ENCODE measurements around the gene PSG4.
A peak's percentile ranks its signal among the peaks of the same experiment; 100 is the strongest.
"Not testable (repeated sequence)": the region's sequence is repeated elsewhere in the genome, so short reads cannot be mapped to it uniquely, and the experiment has no call there.

DNA sequence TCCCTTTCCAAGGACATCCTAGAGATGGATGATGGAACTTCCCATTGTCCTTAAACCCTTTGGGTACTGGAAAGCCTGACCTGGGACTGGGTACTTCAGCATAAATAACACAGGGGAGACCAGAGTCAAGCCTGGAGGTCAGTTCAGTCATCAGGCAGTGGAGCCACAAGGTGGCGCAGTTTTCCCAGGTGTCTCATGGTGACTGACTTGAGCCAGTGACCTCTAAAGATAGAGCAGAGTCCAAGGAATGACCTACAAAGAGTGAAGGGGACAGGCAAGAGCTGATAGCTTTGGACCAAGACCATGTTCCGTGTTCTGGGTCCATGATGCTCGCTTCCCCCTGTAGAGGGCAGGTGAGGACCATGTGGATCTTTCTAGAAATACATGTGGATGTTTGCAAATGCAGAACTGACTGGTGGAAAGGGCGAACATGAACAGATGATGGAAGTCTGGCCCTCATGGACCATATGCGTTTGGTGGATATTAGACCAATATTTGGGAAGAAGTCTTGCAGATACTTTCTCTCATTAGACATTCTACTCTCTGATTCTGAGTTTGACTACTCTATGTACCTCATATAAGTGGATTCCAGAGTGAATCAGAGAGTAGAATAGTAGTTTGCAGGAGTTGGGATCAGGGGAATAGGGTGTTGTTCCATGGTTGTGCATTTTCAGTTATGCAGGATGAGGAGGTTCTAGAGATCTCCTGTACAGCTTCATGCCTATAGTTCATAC lies 6.6 kb downstream of the PSG4 start:
- TF ChIP-seq, protein P1, sequence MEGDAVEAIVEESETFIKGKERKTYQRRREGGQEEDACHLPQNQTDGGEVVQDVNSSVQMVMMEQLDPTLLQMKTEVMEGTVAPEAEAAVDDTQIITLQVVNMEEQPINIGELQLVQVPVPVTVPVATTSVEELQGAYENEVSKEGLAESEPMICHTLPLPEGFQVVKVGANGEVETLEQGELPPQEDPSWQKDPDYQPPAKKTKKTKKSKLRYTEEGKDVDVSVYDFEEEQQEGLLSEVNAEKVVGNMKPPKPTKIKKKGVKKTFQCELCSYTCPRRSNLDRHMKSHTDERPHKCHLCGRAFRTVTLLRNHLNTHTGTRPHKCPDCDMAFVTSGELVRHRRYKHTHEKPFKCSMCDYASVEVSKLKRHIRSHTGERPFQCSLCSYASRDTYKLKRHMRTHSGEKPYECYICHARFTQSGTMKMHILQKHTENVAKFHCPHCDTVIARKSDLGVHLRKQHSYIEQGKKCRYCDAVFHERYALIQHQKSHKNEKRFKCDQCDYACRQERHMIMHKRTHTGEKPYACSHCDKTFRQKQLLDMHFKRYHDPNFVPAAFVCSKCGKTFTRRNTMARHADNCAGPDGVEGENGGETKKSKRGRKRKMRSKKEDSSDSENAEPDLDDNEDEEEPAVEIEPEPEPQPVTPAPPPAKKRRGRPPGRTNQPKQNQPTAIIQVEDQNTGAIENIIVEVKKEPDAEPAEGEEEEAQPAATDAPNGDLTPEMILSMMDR (IDR thresholded peaks at IDR 0.05), result peak in 1 of 7 experiments; percentile 6
- not testable (repeated sequence) for TF ChIP-seq POLR2AphosphoS5, POLR2A, EP300 (IDR thresholded peaks at IDR 0.05)
